Fibroblast of villous mesenchyme (primary cell): ENCODE data around the gene TMEM26. TPM values are rescaled to one million over a fixed set of nuclear protein-coding genes. Genes with fewer than 3 reads are reported as not detected.

Experiments
- DNase-seq: peaks from one replicate; pipeline ENCODE4 v3.0.0-alpha.2; 2010; ENCODE audit warnings: low read depth
- H3K4me3 ChIP-seq: 2 replicates; pipeline ENCODE4 v1.5.1; 2011; ENCODE audit warnings: low read depth, mild to moderate bottlenecking, low read length
- CTCF ChIP-seq: IDR thresholded peaks from 2 replicates; pipeline ENCODE4 v1.5.1; 2012; ENCODE audit warnings: low read depth, mild to moderate bottlenecking, low read length; ENCODE audit not compliant: insufficient read depth
- total RNA-seq: library from RNA; depleted of rRNA; stranded (reverse); fragments of >200 nt; gene quantifications from 2 replicates; pipeline ENCODE4 v1.2.3, GENCODE V29; 2012

TMEM26 gene
- total RNA-seq, 1 donor, result 5.6 TPM

- H3K4me3 ChIP-seq, result no peak overlapping the region
- DNase-seq, result no peak
- TF ChIP-seq CTCF, result no peak
Observed at GRCh38 chr10:61460835-61461234, 7.7 kb upstream of the TMEM26 start.

- TF ChIP-seq CTCF, result no peak
- no peak overlapping the region for H3K4me3 ChIP-seq
- no peak for DNase-seq
Observed at GRCh38 chr10:61458031-61458430, 4.8 kb upstream of the TMEM26 start.

- TF ChIP-seq CTCF, result no peak
- peak; percentile 26 for DNase-seq
- H3K4me3 ChIP-seq, result no peak overlapping the region
Observed at GRCh38 chr10:61456095-61456789, 3.1 kb upstream of the TMEM26 start.

GRCh38 chr10:61455656-61456055, 2.5 kb upstream of the TMEM26 start:
- no peak for DNase-seq
- no peak overlapping the region for H3K4me3 ChIP-seq
- no peak for TF ChIP-seq CTCF

GRCh38 chr10:61454541-61454940, 1.4 kb upstream of the TMEM26 start:
- no peak for DNase-seq
- TF ChIP-seq CTCF, result no peak
- no peak overlapping the region for H3K4me3 ChIP-seq

DNA sequence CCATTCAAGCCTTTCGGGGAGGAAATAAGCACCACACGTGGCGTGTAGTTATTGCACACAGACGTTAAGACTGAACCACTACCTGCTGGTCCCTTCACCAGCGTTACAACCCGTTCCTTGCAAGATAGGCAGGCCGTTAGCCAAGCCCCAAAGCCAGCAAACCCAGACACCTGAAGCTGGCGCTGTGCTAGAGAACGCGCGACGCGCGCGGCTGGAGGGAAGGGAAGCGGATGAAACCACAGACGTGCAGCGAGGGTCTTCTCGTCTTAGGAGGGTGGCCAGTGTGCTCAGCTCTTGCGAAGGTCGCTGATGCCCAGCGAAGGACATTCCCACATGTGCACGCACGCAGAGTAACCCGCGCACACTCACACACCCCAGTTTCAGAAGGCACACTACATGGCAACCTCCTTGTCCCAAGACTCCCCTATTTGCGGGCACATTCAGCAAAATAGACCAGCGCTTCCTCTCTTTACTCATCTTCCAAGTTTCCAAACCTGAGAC, 980 bp downstream of the TMEM26 start:
- peak overlapping the region; percentile 77 for H3K4me3 ChIP-seq
- peak; percentile 28 for DNase-seq
- TF ChIP-seq CTCF, result no peak

DNA sequence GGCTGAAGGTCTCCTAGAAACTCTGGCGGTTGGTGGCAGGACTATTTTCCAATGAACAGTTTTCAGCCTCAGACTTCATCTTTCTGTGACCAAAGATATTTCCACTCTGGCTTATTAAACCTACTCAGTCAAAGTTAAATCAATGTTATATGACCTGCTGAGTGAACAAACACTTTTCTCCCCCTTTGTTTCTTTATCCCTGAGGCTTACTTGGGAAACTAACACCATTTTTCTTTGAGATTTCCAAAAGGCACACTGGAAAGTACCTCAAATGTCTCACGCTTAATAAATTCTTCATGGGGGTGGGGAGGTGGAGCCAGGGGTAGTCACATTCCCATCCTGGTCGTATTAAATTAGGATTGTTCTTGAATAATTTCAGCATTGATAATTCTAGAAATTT, 1.8 kb downstream of the TMEM26 start:
- no peak overlapping the region for H3K4me3 ChIP-seq
- no peak for TF ChIP-seq CTCF

More for the DNA sequence above, 1.8 kb downstream of the TMEM26 start:
- DNase-seq, result no peak
